ENCODE measurements around the gene KBTBD7. TPM values are rescaled to one million over a fixed set of nuclear protein-coding genes. Genes with fewer than 3 reads are reported as not detected.

Gene KBTBD7
- polyA plus RNA-seq, 1 donor, result 7.3 TPM

Other genes starting within 250 kb of the KBTBD7 start
- 34.3 TPM for gene ELF1, start 175.3 kb downstream of the KBTBD7 start, polyA plus RNA-seq (ENCODE audit: insufficient read length)
- 16.8 TPM for gene WBP4, start 133.1 kb downstream of the KBTBD7 start, polyA plus RNA-seq (ENCODE audit: insufficient read length)
- 9.0 TPM for gene KBTBD6, start 61.8 kb downstream of the KBTBD7 start, polyA plus RNA-seq (ENCODE audit: insufficient read length)
- 11.7 TPM for gene MTRF1, start 69.0 kb upstream of the KBTBD7 start, polyA plus RNA-seq (ENCODE audit: insufficient read length)
- gene NAA16, start 116.7 kb upstream of the KBTBD7 start, polyA plus RNA-seq (ENCODE audit: insufficient read length), result 22.1 TPM